Mucosa of descending colon (tissue), 3 donors: ENCODE data around the gene LMCD1. TPM values are rescaled to one million over a fixed set of nuclear protein-coding genes. Genes with fewer than 3 reads are reported as not detected.

Source experiments
- ATAC-seq: fragments of 200-7000 bp; cut with Tn5 transposase; one replicate; pipeline ENCODE4 v1.9.1; 2020; ENCODE audit warnings: mild to moderate bottlenecking, moderate library complexity
- DNase-seq, 3 donors: peaks; one replicate each; pipeline ENCODE4 v3.0.0-alpha.2; 2020
- H3K36me3 ChIP-seq: fragments of 200-600 bp; one replicate; pipeline ENCODE4 v1.8.0; 2021; ENCODE audit warnings: low read depth, mild to moderate bottlenecking
- H3K4me1 ChIP-seq: fragments of 200-600 bp; one replicate; pipeline ENCODE4 v1.8.0; 2021; ENCODE audit warnings: low read depth, mild to moderate bottlenecking
- H3K4me3 ChIP-seq: fragments of 200-600 bp; one replicate; pipeline ENCODE4 v1.8.0; 2021; ENCODE audit warnings: mild to moderate bottlenecking
- H3K9me3 ChIP-seq: fragments of 200-600 bp; one replicate; pipeline ENCODE4 v1.8.0; 2021; ENCODE audit warnings: mild to moderate bottlenecking
- CTCF ChIP-seq: fragments of 200-600 bp; IDR thresholded peaks from one replicate; pipeline ENCODE4 v1.8.0; 2022; ENCODE audit warnings: antibody characterized with exemption, mild to moderate bottlenecking
- intact Hi-C, 2 donors: fragments of 100-400 bp; cut with DNase I in 1 of 2; cut with micrococcal nuclease in 1 of 2; formaldehyde crosslinking; loops; one replicate each; pipeline versions ENCODE4 v1.11.0 to v1.11.1; 2022; cut with DNase I, micrococcal nuclease
- total RNA-seq, 3 donors: library from RNA; stranded (reverse); fragmentation: NEBNext Ultra II Directional in 2 of 3; extraction: Animal tissue kit (Norgen Biotek cat#: 25700) in 2 of 3; gene quantifications; one replicate each; pipeline versions ENCODE4 v1.2.1 to v1.2.4, GENCODE V29; 2021 to 2023
- donor health status: DM: no; HTN: no; CAD: no; lungs with moderate emphysema.
- donor health status: DM: no; HTN: no; CAD: no.
- donor health status: DM: no; HTN: yes; CAD: no.

LMCD1 gene
- total RNA-seq, 3 donors from 2014 or later, result 5.1 to 9.7 (median 7.2) TPM

- Histone ChIP-seq H3K4me1 (no peaks in the 10 kb centered on the region), H3K36me3 (no peaks in the 10 kb centered on the region), H3K9me3 (no peaks in the 10 kb centered on the region), H3K4me3 (no peak overlapping the region)
- intact Hi-C loops, result no loop called here
- TF ChIP-seq CTCF, result no peak
- ATAC-seq, result no peak
- no peak for DNase-seq
Observed at GRCh38 chr3:8484409-8485140, 17.0 kb upstream of the LMCD1 start.

- Histone ChIP-seq H3K4me1 (no peaks in the 10 kb centered on the region), H3K9me3 (no peaks in the 10 kb centered on the region), H3K4me3 (no peak overlapping the region), H3K36me3 (no peaks in the 10 kb centered on the region)
- DNase-seq (no peak), ATAC-seq (no peak)
- intact Hi-C loops, result no loop called here
- TF ChIP-seq CTCF, result no peak
Observed at GRCh38 chr3:8485141-8485870, 16.3 kb upstream of the LMCD1 start.

- Histone ChIP-seq H3K4me3 (no peak overlapping the region), H3K36me3 (no peaks in the 10 kb centered on the region), H3K4me1 (no peaks in the 10 kb centered on the region), H3K9me3 (no peaks in the 10 kb centered on the region)
- ATAC-seq, result no peak
- DNase-seq, result no peak
- TF ChIP-seq CTCF, result no peak
- intact Hi-C loops, result no loop called here
Observed at GRCh38 chr3:8485943-8486342, 15.7 kb upstream of the LMCD1 start.

GRCh38 chr3:8486434-8486833 is 15.2 kb upstream of the LMCD1 start:
- Histone ChIP-seq H3K9me3 (no peaks in the 10 kb centered on the region), H3K4me1 (no peaks in the 10 kb centered on the region), H3K36me3 (no peaks in the 10 kb centered on the region), H3K4me3 (no peak overlapping the region)
- ATAC-seq, result no peak
- no peak for TF ChIP-seq CTCF
- no peak for DNase-seq
- intact Hi-C loops, result no loop called here

GRCh38 chr3:8486936-8487335 is 14.7 kb upstream of the LMCD1 start:
- intact Hi-C loops, result no loop called here
- Histone ChIP-seq H3K9me3 (no peaks in the 10 kb centered on the region), H3K4me3 (no peak overlapping the region), H3K36me3 (no peaks in the 10 kb centered on the region), H3K4me1 (no peaks in the 10 kb centered on the region)
- ATAC-seq, result peak; percentile 71
- no peak for DNase-seq
- TF ChIP-seq CTCF, result no peak
